Lung (tissue), 12 donors: ENCODE data around the gene NTM. TPM values are rescaled to one million over a fixed set of nuclear protein-coding genes. Genes with fewer than 3 reads are reported as not detected.
A peak's percentile ranks its signal among the peaks of the same experiment; 100 is the strongest.
"Not testable (repeated sequence)": the region's sequence is repeated elsewhere in the genome, so short reads cannot be mapped to it uniquely, and the experiment has no call there.

Experiments used
- ATAC-seq: fragments of 200-7000 bp; cut with Tn5 transposase; one replicate; pipeline ENCODE4 v1.9.1; 2020; ENCODE audit warnings: moderate number of reproducible peaks; ENCODE audit not compliant: insufficient read depth, low FRiP score
- DNase-seq, 3 donors: peaks; one replicate each; pipeline ENCODE4 v3.0.0-alpha.2; 2013 to 2017
- H3K27ac ChIP-seq, 2 donors: one replicate each; pipeline ENCODE4 v1.5.1; 2013; ENCODE audit warnings: mild to moderate bottlenecking in 2 of 2, moderate library complexity in 2 of 2, control low read depth in 1 of 2, inconsistent platforms in 1 of 2, low read depth in 1 of 2, low read length in 1 of 2
- H3K27me3 ChIP-seq, 3 donors: one replicate each; pipeline ENCODE4 v1.5.1; 2013; ENCODE audit warnings: low read length in 2 of 3; ENCODE audit not compliant: control insufficient read depth in 3 of 3, insufficient read depth in 3 of 3
- H3K36me3 ChIP-seq, 4 donors: one replicate each; pipeline ENCODE4 v1.5.1; 2013; ENCODE audit warnings: low read length in 4 of 4, mild to moderate bottlenecking in 1 of 4, moderate library complexity in 1 of 4; ENCODE audit not compliant: control insufficient read depth in 4 of 4, insufficient read depth in 4 of 4
- H3K4me1 ChIP-seq, 5 donors: one replicate each; pipeline ENCODE4 v1.5.1; 2013; ENCODE audit warnings: low read length in 5 of 5, mild to moderate bottlenecking in 2 of 5, moderate library complexity in 1 of 5; ENCODE audit not compliant: control insufficient read depth in 5 of 5, insufficient read depth in 5 of 5
- H3K4me3 ChIP-seq: one replicate; pipeline ENCODE4 v1.5.1; 2013; ENCODE audit warnings: mild to moderate bottlenecking, control low read depth, moderate library complexity
- H3K9ac ChIP-seq, 2 donors: one replicate each; pipeline ENCODE4 v1.5.1; 2013; ENCODE audit warnings: low read length in 2 of 2, control low read depth in 1 of 2; ENCODE audit not compliant: insufficient read depth in 1 of 2
- H3K9me3 ChIP-seq, 4 donors: one replicate each; pipeline ENCODE4 v1.5.1; 2013; ENCODE audit warnings: low read length in 3 of 4, mild to moderate bottlenecking in 1 of 4, moderate library complexity in 1 of 4; ENCODE audit not compliant: control insufficient read depth in 4 of 4, insufficient read depth in 3 of 4
- WGBS, 2 donors: extraction: QIAGEN DNeasy Blood & Tissue Kit; methylation state at CpG; one replicate each; pipeline ENCODE4 v1.1.7; 2013; 5-methylcytosine and 5-hydroxymethylcytosine counted together
- polyA plus RNA-seq, 2 donors: library from polyadenylated mRNA; stranded (reverse); fragments of 200-250 nt; gene quantifications; one replicate each; pipeline ENCODE4 v1.2.1, GENCODE V29; 2013
- total RNA-seq, 2 donors: library from RNA; depleted of rRNA in 1 of 2; stranded (reverse); fragments of >200 nt in 1 of 2; gene quantifications; one replicate each; pipeline ENCODE4 v1.2.1, GENCODE V29; 2014 to 2021
- TF ChIP-seq, protein P1 (sequence below): IDR thresholded peaks from 2 replicates; pipeline ENCODE4 v1.5.1; 2012; ENCODE audit warnings: mild to moderate bottlenecking; ENCODE audit errors: control extremely low read depth, extremely low read depth
- donor health status: control.
- donor health status: control.
- donor health status: Bipolar disorder and iron deficiency.
- donor health status: healthy.
- donor health status: DM: yes; HTN: yes; CAD: no.

Gene NTM
- total and polyA plus RNA-seq, 4 donors: 0.39 to 30.9 (median 7.2) TPM

GRCh38 chr11:131423688-131424087 lies 53.3 kb downstream of the NTM start:
- H3K4me3 ChIP-seq: no peak overlapping the region
- WGBS, 2 donors: 50 to 52% methylated on average over 4 of the region's 4 CpGs
- peak; percentile 71 for ATAC-seq
- DNase-seq: peak; percentile 6 to 35 (median 31)
- peak overlapping the region in 1 of 2 donors; percentile 42 for H3K27ac ChIP-seq
- H3K36me3 ChIP-seq: no peaks in the 10 kb centered on the region
- H3K9me3 ChIP-seq: peaks cover 0 to 4% (median 0%) of the 10 kb centered on the region in 4 donors
- H3K4me1 ChIP-seq: no peaks in the 10 kb centered on the region
- no peak overlapping the region for H3K9ac ChIP-seq
- H3K27me3 ChIP-seq: peaks cover 0 to 6% (median 0%) of the 10 kb centered on the region in 3 donors
- TF ChIP-seq, protein P1, sequence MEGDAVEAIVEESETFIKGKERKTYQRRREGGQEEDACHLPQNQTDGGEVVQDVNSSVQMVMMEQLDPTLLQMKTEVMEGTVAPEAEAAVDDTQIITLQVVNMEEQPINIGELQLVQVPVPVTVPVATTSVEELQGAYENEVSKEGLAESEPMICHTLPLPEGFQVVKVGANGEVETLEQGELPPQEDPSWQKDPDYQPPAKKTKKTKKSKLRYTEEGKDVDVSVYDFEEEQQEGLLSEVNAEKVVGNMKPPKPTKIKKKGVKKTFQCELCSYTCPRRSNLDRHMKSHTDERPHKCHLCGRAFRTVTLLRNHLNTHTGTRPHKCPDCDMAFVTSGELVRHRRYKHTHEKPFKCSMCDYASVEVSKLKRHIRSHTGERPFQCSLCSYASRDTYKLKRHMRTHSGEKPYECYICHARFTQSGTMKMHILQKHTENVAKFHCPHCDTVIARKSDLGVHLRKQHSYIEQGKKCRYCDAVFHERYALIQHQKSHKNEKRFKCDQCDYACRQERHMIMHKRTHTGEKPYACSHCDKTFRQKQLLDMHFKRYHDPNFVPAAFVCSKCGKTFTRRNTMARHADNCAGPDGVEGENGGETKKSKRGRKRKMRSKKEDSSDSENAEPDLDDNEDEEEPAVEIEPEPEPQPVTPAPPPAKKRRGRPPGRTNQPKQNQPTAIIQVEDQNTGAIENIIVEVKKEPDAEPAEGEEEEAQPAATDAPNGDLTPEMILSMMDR: no peak

- not testable (repeated sequence) for H3K4me1 ChIP-seq, H3K36me3 ChIP-seq, H3K27me3 ChIP-seq, H3K9ac ChIP-seq, H3K4me3 ChIP-seq, ATAC-seq, H3K9me3 ChIP-seq, H3K27ac ChIP-seq, DNase-seq
- WGBS, 2 donors: 80 to 84% methylated on average over 8 of the region's 8 CpGs
These were observed 54.0 kb downstream of the NTM start for GRCh38 chr11:131424257-131424876.

- Histone ChIP-seq H3K27me3 (peaks cover 0 to 6% (median 0%) of the 10 kb centered on the region in 3 donors), H3K4me1 (peaks cover 0 to 2% (median 0%) of the 10 kb centered on the region in 5 donors), H3K9ac (no peak overlapping the region), H3K4me3 (no peak overlapping the region), H3K9me3 (peaks cover 0 to 2% (median 0%) of the 10 kb centered on the region in 4 donors), H3K27ac (no peak overlapping the region), H3K36me3 (no peaks in the 10 kb centered on the region)
- TF ChIP-seq, protein P1: no peak
- WGBS, 2 donors: 69 to 85% methylated on average over 5 of the region's 5 CpGs
- no peak for DNase-seq
- no peak for ATAC-seq
These were observed 54.9 kb downstream of the NTM start for GRCh38 chr11:131425285-131425684.

DNA sequence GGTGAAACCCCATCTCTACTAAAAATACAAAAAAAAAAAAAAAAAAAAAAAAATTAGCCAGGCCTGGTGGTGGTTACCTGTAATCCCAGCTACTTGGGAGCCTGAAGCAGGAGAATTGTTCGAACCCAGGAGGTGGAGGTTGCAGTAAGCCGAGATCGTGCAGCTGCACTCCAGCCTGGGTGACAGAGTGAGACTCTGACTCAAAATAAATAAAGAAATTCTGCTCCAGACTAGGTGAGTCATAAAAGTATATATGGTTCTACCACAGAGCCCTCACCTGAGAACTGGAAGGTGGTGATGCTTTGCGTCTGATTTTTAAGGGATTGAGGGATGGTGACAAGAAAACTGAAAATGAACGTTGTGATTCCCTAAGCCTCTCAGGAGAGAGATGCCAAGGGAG lies 58.4 kb downstream of the NTM start:
- DNase-seq: no peak
- H3K9ac ChIP-seq: no peak overlapping the region
- WGBS, 2 donors: 82 to 85% methylated on average over 5 of the region's 5 CpGs

More for the DNA sequence above, 58.4 kb downstream of the NTM start:
- peak; percentile 19 for ATAC-seq
- Histone ChIP-seq H3K4me3 (no peak overlapping the region), H3K9me3 (peaks cover 0 to 2% (median 0%) of the 10 kb centered on the region in 4 donors), H3K27me3 (peaks cover 0 to 6% (median 0%) of the 10 kb centered on the region in 3 donors), H3K36me3 (no peaks in the 10 kb centered on the region), H3K4me1 (peaks cover 0 to 11% (median 3%) of the 10 kb centered on the region in 5 donors), H3K27ac (no peak overlapping the region)
- TF ChIP-seq, protein P1: no peak
